Dermis blood vessel endothelial cell (primary cell): Measurements from ENCODE around the gene MAP3K9. TPM values are rescaled to one million over a fixed set of nuclear protein-coding genes. Genes with fewer than 3 reads are reported as not detected.
"Not testable (repeated sequence)": the region's sequence is repeated elsewhere in the genome, so short reads cannot be mapped to it uniquely, and the experiment has no call there.

ENCODE experiments used
- DNase-seq: peaks from one replicate; pipeline ENCODE4 v3.0.0; 2010
- total RNA-seq: library from RNA; depleted of rRNA; stranded (reverse); fragments of >200 nt; gene quantifications from 2 replicates; pipeline ENCODE4 v1.2.3, GENCODE V29; 2014

Gene MAP3K9
- total RNA-seq: 0.14 and 0.68 TPM in 2 replicates

- DNase-seq: peak; percentile 37
These were observed at the start of gene MAP3K9 for GRCh38 chr14:70809225-70810219. Gene MAP3K9 (minus strand): TSS chr14:70809513. CDS start chr14:70809171, 342 bp downstream.

- DNase-seq: no peak
These were observed 49.3 kb upstream of the MAP3K9 start for GRCh38 chr14:70858641-70859040.

GRCh38 chr14:70857496-70857890 lies 48.2 kb upstream of the MAP3K9 start:
- DNase-seq: no peak

GRCh38 chr14:70856851-70857495 lies 47.7 kb upstream of the MAP3K9 start:
- DNase-seq: no peak

GRCh38 chr14:70855486-70855885 lies 46.2 kb upstream of the MAP3K9 start:
- DNase-seq: no peak

- not testable (repeated sequence) for DNase-seq
These were observed 44.3 kb upstream of the MAP3K9 start for GRCh38 chr14:70853658-70854057.

- DNase-seq: no peak
These were observed 38.2 kb upstream of the MAP3K9 start for GRCh38 chr14:70847406-70848090.

GRCh38 chr14:70845601-70846000 lies 36.3 kb upstream of the MAP3K9 start:
- no peak for DNase-seq

- DNase-seq: peak; percentile 43
These were observed 33.6 kb upstream of the MAP3K9 start for GRCh38 chr14:70842851-70843462.

GRCh38 chr14:70838076-70838475 lies 28.8 kb upstream of the MAP3K9 start:
- DNase-seq: no peak

- DNase-seq: no peak
These were observed 27.6 kb upstream of the MAP3K9 start for GRCh38 chr14:70836946-70837345.

GRCh38 chr14:70833884-70834283 lies 24.6 kb upstream of the MAP3K9 start:
- DNase-seq: no peak

GRCh38 chr14:70832561-70833305 lies 23.4 kb upstream of the MAP3K9 start:
- no peak for DNase-seq

- DNase-seq: no peak
These were observed 21.9 kb upstream of the MAP3K9 start for GRCh38 chr14:70830998-70831781.

GRCh38 chr14:70828188-70828587 lies 18.9 kb upstream of the MAP3K9 start:
- no peak for DNase-seq

- DNase-seq: no peak
These were observed 18.4 kb upstream of the MAP3K9 start for GRCh38 chr14:70827752-70828151.

- no peak for DNase-seq
These were observed 18.0 kb upstream of the MAP3K9 start for GRCh38 chr14:70827347-70827746.

GRCh38 chr14:70823281-70823680 lies 14.0 kb upstream of the MAP3K9 start:
- DNase-seq: no peak

GRCh38 chr14:70822530-70823185 lies 13.3 kb upstream of the MAP3K9 start:
- DNase-seq: no peak
